Tibial artery (tissue), 4 donors: ENCODE results near the gene SPSB4.
A peak's percentile ranks its signal among the peaks of the same experiment; 100 is the strongest.

Experiments used
- DNase-seq, 2 donors: peaks; one replicate each; pipeline ENCODE4 v3.0.0-alpha.2; 2019
- H3K27ac ChIP-seq, 2 donors: fragments of 200-600 bp; sonication (generic) in 1 of 2; 1 replicate in 1 of 2; 2 replicates in 1 of 2; pipeline ENCODE4 v1.5.1; 2018 to 2019; ENCODE audit warnings: mild to moderate bottlenecking in 1 of 2
- H3K27me3 ChIP-seq, 2 donors: fragments of 200-600 bp; sonication (generic) in 1 of 2; one replicate each; pipeline versions ENCODE4 v1.5.1 to v1.6.0; 2016 to 2019
- H3K36me3 ChIP-seq, 3 donors: fragments of 200-600 bp; sonication (generic) in 2 of 3; one replicate each; pipeline ENCODE4 v1.5.1; 2016 to 2019; ENCODE audit warnings: mild to moderate bottlenecking in 2 of 3
- H3K4me1 ChIP-seq, 4 donors: fragments of 200-600 bp; sonication (generic) in 2 of 4; 1 replicate in 3 of 4; 2 replicates in 1 of 4; pipeline ENCODE4 v1.5.1; 2016 to 2019
- H3K4me3 ChIP-seq, 2 donors: fragments of 200-600 bp; sonication (generic) in 1 of 2; 1 replicate in 1 of 2; 2 replicates in 1 of 2; pipeline ENCODE4 v1.5.1; 2018 to 2019; ENCODE audit warnings: mild to moderate bottlenecking in 2 of 2
- H3K9me3 ChIP-seq, 3 donors: fragments of 200-600 bp; sonication (generic) in 1 of 3; one replicate each; pipeline ENCODE4 v1.5.1; 2016 to 2019
- CTCF ChIP-seq, 2 experiments: fragments of 200-600 bp in 1 of 2; fragments of 450-650 bp in 1 of 2; IDR thresholded peaks; one replicate each; pipeline ENCODE4 v1.5.1; 2017 to 2019; ENCODE audit warnings: antibody characterized with exemption in 2 of 2, mild to moderate bottlenecking in 1 of 2, moderate library complexity in 1 of 2
- intact Hi-C: fragments of 100-400 bp; cut with DNase I; formaldehyde crosslinking; loops from one replicate; pipeline ENCODE4 v1.15.0; 2023; ENCODE audit warnings: low total_unique reads

The SPSB4 gene

DNA sequence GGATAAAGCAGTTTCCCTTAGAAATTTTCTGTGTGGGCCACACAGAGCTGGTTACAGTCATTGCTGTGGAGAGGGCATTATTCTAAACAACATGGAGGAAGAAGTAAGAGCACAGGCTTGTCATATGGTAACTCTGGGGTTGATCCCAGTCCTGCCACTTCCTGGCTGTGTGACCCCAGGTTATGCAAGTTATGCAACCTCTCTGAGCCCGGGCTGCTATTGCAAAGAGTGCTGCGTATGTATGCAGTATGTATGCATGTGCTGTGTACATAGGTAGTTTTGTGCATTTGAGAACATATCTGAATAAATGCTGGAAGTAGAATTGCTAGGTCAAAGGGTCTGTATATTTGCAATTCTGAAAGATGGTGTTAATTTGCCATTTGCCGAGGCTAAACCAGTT lies 9.2 kb downstream of the SPSB4 start:
- H3K9me3 ChIP-seq = no peaks in the 10 kb centered on the region
- intact Hi-C loops = no loop called here
- H3K27ac ChIP-seq = no peak overlapping the region
- no peaks in the 10 kb centered on the region for H3K4me1 ChIP-seq
- H3K4me3 ChIP-seq = no peak overlapping the region
- no peaks in the 10 kb centered on the region for H3K27me3 ChIP-seq
- H3K36me3 ChIP-seq = no peaks in the 10 kb centered on the region
- TF ChIP-seq CTCF (IDR thresholded peaks at IDR 0.05) = no peak
- DNase-seq = no peak

DNA sequence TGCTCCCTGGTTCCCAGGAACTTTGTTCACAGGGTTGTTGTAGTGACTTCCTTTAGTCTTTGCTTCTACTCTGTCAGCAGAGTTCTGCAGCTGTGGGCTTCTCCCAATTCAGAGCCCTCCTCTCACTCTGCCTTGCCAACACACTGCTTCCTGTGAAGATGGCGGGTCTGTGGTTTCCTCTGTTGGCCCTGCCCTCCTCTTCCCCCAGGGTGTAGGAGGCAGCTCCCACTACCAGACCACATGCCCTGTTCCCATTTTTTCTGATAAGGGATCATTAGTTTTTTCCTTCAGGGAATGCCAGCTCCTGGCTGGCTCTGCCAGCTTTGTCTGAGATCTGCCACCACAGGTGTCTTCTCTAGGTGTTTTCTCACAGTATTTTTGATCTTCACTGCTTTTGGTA lies 12.7 kb downstream of the SPSB4 start:
- no peak for DNase-seq

DNA sequence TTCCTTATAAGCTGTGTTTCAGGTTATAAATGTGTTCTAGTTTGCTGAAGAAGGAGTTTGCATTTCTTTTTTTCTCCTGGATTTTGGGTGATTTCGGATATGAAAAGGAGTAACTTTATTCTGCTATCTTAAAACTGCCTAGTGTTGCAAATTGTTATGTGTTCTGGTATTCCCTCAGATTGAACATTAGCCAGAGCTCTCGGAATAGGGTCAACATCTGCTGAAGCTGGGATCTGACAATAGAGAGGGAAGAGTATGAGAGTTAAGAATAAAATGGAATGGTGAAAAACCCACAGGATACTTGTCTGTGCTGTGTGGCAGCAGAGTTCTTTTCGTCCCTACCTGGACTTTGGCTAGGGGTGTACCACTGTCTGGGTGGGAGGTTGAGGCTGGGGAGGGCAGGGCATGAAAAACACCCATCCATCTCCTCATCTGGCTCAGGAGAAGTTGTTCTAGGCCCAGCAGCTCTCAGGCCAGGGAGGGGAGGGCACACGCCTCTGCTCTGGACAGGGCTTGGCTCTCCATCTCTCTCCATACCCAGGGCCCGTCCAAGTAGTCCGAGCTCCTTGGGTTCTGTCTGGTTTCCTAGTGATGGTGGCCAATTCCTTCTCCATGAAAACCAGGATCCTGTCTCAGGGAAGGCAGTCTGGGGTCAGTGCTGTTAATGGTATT lies 13.2 kb downstream of the SPSB4 start:
- H3K4me1 ChIP-seq = no peaks in the 10 kb centered on the region
- H3K4me3 ChIP-seq = no peak overlapping the region
- no peaks in the 10 kb centered on the region for H3K9me3 ChIP-seq
- no peak for TF ChIP-seq CTCF (IDR thresholded peaks at IDR 0.05)
- H3K27ac ChIP-seq = no peak overlapping the region
- DNase-seq = no peak
- intact Hi-C loops = no loop called here
- no peaks in the 10 kb centered on the region for H3K36me3 ChIP-seq
- no peaks in the 10 kb centered on the region for H3K27me3 ChIP-seq

More for the DNA sequence above, 12.7 kb downstream of the SPSB4 start:
- Histone ChIP-seq H3K4me1 (no peaks in the 10 kb centered on the region), H3K27me3 (no peaks in the 10 kb centered on the region), H3K9me3 (no peaks in the 10 kb centered on the region), H3K4me3 (no peak overlapping the region), H3K36me3 (no peaks in the 10 kb centered on the region), H3K27ac (no peak overlapping the region)
- intact Hi-C loops = no loop called here
- TF ChIP-seq CTCF (IDR thresholded peaks at IDR 0.05) = no peak

GRCh38 chr3:141065258-141065657 lies 14.1 kb downstream of the SPSB4 start:
- Histone ChIP-seq H3K27ac (no peak overlapping the region), H3K4me1 (no peaks in the 10 kb centered on the region), H3K9me3 (no peaks in the 10 kb centered on the region), H3K27me3 (no peaks in the 10 kb centered on the region), H3K4me3 (no peak overlapping the region), H3K36me3 (no peaks in the 10 kb centered on the region)
- intact Hi-C loops = no loop called here
- TF ChIP-seq CTCF (IDR thresholded peaks at IDR 0.05) = no peak
- DNase-seq = peak in 1 of 2 donors; percentile 21

DNA sequence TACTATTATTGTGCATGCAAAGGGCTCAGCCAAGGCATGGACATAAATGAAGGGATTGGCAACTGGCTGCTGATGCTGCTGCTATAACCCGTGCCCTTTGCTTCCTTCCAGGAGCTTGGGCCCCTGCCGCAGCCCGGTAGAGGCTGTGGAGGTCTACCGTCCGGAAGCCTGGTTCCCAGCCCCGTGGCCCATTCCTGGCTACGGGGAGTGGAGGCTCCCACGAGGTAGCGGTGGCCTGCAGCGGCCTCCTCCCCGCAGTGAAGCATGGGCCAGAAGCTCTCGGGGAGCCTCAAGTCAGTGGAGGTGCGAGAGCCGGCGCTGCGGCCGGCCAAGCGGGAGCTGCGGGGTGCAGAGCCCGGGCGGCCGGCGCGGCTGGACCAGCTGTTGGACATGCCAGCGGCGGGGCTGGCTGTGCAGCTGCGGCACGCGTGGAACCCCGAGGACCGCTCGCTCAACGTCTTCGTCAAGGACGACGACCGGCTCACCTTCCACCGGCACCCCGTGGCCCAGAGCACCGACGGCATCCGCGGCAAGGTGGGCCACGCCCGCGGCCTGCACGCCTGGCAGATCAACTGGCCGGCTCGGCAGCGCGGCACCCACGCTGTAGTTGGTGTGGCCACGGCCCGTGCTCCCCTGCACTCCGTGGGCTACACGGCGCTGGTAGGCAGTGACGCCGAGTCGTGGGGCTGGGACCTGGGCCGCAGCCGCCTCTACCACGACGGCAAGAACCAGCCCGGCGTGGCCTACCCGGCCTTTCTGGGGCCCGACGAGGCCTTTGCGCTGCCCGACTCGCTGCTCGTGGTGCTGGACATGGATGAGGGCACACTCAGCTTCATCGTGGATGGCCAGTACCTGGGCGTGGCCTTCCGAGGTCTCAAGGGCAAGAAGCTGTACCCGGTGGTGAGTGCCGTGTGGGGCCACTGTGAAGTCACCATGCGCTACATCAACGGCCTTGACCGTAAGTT lies 15.0 kb downstream of the SPSB4 start:
- DNase-seq = peak in 1 of 2 donors; percentile 55
- intact Hi-C loops = no loop called here
- no peak overlapping the region for H3K27ac ChIP-seq
- no peaks in the 10 kb centered on the region for H3K4me1 ChIP-seq
- H3K36me3 ChIP-seq = no peaks in the 10 kb centered on the region
- no peak for TF ChIP-seq CTCF (IDR thresholded peaks at IDR 0.05)
- H3K27me3 ChIP-seq = no peaks in the 10 kb centered on the region
- H3K9me3 ChIP-seq = no peaks in the 10 kb centered on the region
- no peak overlapping the region for H3K4me3 ChIP-seq
